Fibroblast of pulmonary artery (primary cell): ENCODE results near the gene ACSF3.
"Not testable (repeated sequence)": the region's sequence is repeated elsewhere in the genome, so short reads cannot be mapped to it uniquely, and the experiment has no call there.

Source experiments
- DNase-seq: peaks from one replicate; pipeline ENCODE4 v3.0.0-alpha.2; 2010; ENCODE audit warnings: low read depth
- H3K4me3 ChIP-seq: replicated peaks from 2 replicates; pipeline ENCODE4 v1.5.1; 2011; ENCODE audit warnings: low read depth, mild to moderate bottlenecking, control low read depth, low read length, moderate library complexity
- TF ChIP-seq, protein P1 (sequence below): IDR thresholded peaks from 2 replicates; pipeline ENCODE4 v1.5.1; 2011; ENCODE audit warnings: mild to moderate bottlenecking, control low read depth, low read length, inconsistent platforms; ENCODE audit errors: missing control alignments

Gene ACSF3

DNA sequence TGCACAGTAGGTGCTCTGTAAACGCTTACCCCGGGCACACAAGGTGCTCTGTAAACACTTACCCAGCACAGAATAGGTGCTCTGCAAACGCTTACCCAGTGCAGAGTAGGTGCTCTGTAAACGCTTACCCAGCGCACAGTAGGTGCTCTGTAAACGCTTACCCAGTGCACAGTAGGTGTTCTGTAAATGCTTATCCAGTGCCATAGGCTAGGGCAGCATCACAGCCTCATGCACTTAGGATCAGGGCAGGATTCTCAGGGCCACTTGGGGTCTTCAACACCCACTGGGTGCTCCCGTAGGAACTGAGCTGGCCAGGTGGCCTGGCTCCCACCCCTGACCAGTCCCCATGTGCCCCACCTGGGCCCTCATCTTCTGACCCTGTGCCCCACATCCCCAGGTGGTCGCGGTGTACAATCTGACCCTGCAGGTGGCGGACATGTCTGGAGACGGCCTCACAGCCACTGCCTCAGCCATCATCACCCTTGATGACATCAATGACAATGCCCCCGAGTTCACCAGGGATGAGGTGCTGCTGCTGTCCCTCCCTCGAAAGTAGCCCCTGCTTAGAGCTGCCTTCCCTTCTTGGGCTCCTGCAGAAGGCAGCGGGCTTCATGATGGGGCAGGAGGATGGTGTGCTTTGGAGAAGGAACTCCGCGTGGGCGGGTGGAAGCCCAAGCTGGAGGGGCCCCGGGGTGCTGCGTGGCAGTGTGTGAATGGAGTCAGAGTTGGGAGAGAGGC, 93.5 kb downstream of the ACSF3 start:
- DNase-seq = peak; percentile 38
- TF ChIP-seq, protein P1, sequence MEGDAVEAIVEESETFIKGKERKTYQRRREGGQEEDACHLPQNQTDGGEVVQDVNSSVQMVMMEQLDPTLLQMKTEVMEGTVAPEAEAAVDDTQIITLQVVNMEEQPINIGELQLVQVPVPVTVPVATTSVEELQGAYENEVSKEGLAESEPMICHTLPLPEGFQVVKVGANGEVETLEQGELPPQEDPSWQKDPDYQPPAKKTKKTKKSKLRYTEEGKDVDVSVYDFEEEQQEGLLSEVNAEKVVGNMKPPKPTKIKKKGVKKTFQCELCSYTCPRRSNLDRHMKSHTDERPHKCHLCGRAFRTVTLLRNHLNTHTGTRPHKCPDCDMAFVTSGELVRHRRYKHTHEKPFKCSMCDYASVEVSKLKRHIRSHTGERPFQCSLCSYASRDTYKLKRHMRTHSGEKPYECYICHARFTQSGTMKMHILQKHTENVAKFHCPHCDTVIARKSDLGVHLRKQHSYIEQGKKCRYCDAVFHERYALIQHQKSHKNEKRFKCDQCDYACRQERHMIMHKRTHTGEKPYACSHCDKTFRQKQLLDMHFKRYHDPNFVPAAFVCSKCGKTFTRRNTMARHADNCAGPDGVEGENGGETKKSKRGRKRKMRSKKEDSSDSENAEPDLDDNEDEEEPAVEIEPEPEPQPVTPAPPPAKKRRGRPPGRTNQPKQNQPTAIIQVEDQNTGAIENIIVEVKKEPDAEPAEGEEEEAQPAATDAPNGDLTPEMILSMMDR = no peak
- no peak overlapping the region for H3K4me3 ChIP-seq

DNA sequence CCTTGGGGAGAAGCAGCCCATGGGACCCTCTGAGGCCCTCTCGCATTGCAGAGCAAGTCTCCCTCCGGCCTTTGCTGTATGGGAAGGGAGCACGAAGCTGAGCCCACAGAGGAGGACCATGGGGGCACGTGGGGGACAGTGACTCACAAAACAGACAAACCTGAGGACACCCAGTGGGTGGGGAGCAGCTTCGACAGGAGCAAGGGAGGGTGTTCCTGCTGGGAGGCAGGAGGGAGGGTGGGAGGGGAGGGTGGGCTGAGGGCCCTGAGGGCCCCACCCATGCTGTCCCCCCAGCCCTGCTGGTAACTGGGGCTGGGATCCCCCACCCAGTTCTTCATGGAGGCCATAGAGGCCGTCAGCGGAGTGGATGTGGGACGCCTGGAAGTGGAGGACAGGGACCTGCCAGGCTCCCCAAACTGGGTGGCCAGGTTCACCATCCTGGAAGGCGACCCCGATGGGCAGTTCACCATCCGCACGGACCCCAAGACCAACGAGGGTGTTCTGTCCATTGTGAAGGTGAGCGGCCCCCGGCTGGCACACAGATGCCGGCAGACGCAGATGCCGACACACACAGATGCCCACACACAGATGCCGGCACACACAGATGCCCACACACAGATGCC, 94.2 kb downstream of the ACSF3 start:
- TF ChIP-seq, protein P1 = no peak
- peak; percentile 35 for DNase-seq
- no peak overlapping the region for H3K4me3 ChIP-seq

DNA sequence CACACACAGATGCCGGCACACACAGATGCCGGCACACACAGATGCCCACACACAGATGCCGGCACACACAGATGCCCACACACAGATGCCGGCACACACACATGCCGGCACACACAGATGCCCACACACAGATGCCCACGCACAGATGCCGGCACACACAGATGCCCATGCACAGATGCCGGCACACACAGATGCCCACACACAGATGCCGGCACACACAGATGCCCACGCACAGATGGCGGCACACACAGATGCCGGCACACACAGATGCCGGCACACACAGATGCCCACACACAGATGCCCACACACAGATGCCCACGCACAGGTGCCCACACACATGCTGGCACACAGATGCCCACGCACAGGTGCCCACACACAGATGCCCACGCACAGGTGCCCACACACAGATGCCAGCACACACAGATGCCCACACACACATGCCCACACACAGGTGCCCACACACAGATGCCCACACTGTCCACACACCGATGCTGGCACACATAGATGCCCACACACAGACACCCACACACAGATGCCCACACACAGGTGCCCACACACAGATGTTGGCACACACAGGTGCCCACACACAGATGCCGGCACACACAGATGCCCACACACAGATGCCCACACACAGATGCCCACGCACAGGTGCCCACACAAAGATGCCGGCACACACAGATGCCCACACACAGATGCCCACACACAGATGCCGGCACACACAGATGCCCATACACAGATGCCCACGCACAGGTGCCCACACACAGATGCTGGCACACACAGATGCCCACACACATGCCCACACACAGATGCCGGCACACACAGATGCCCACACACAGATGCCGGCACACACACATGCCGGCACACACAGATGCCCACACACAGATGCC, 95.1 kb downstream of the ACSF3 start:
- DNase-seq, H3K4me3 ChIP-seq: not testable (repeated sequence)

DNA sequence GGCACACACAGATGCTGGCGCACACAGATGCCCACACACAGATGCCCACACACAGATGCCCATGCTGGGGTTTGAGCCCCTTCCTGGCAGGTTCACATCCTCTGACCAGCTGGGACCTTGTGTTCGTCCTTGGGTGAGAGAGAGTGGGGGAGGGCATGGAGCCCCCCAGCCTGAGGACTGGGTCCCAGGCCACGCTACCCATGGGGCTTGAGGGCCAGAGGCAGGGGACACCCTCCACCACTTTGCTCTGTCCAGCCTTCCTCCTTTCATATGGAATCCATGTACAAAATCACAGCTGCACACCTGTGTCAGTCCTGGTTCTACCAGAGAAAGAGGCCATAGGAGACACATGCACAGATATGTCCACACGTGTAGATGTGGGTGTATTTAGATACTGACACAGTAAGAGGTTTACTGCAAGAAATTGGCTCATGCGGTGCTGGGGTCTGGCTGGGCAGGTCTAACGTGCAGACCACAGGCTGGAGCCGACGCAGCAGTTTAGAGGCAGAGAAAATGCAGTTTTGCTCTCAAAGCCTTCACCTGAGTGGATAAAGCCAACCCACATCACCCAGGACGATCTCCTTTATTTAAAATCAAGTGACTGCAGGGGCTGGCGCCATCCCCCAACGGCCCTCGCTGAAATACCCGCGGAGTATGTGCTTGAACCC, 95.8 kb downstream of the ACSF3 start:
- H3K4me3 ChIP-seq = no peak overlapping the region
- TF ChIP-seq, protein P1 = no peak
- no peak for DNase-seq

DNA sequence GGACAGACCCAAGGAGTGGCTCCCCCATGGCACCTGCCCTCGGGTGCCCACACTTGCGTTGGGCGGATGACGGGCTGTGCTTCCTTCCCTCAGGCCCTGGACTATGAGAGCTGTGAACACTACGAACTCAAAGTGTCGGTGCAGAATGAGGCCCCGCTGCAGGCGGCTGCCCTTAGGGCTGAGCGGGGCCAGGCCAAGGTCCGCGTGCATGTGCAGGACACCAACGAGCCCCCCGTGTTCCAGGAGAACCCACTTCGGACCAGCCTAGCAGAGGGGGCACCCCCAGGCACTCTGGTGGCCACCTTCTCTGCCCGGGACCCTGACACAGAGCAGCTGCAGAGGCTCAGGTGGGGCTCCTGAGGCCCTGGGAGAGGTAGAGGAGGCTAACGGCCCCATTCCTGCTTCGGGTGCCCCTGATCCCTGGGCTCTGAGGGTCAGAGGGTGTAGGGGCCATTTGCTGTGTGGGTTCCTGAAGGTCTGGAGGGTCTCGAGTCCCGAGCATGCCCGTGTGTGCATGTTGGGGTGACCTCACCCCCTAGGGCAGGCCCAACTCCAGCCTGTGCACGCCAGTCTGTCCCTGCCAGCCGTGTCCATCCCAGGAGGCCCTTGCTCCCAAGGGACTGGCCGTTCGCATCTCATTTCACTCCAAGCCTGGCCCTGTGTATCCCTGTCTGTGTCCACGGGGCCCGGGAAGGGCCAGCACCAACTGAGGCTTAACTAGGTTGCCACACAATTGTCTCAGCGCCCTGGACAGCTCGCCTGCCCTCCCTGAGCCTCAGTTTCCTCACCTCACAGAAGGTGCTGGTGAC, 96.7 kb downstream of the ACSF3 start:
- H3K4me3 ChIP-seq = no peak overlapping the region
- TF ChIP-seq, protein P1 = no peak
- DNase-seq = no peak

DNA sequence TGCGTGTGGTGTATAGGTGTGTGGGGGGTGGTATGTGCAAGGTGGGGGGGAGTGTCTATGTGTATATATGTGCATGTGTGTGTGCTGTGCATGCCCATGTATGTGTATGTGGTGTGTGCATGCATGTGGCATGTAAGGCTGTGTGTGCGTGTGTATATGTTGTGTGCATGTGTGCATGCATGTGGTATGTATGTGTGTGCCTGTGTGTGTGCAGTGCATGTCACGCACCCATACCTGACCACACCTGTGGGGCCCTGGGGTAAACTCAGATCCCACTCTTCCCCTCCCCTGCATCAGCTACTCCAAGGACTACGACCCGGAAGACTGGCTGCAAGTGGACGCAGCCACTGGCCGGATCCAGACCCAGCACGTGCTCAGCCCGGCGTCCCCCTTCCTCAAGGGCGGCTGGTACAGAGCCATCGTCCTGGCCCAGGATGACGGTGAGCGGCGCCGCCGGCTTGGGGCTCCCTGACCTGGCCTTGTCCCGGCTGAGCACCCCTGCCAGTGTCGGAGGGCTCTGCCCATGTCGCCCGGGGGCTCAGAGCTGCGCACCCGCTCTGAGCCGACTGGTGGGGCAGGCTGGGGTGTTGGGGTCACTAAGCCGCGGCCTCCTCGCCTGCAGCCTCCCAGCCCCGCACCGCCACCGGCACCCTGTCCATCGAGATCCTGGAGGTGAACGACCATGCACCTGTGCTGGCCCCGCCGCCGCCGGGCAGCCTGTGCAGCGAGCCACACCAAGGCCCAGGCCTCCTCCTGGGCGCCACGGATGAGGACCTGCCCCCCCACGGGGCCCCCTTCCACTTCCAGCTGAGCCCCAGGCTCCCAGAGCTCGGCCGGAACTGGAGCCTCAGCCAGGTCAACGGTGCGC, 97.6 kb downstream of the ACSF3 start:
- no peak for DNase-seq
- no peak overlapping the region for H3K4me3 ChIP-seq
- TF ChIP-seq, protein P1 = no peak
